HG03565 (cell line): ENCODE measurements around the gene SCN4A.

Experiments used
- ATAC-seq: cut with Tn5 transposase; IDR thresholded peaks from one replicate; pipeline ENCODE4 v1.9.1; 2021; ENCODE audit warnings: mild to moderate bottlenecking, moderate library complexity; ENCODE audit not compliant: unreplicated experiment

SCN4A gene

GRCh38 chr17:64002658-64003525 lies 30.2 kb upstream of the SCN4A start:
- ATAC-seq, result no peak

GRCh38 chr17:64001763-64002529 lies 29.2 kb upstream of the SCN4A start:
- no peak for ATAC-seq

GRCh38 chr17:64001091-64001579 lies 28.4 kb upstream of the SCN4A start:
- ATAC-seq, result no peak

DNA sequence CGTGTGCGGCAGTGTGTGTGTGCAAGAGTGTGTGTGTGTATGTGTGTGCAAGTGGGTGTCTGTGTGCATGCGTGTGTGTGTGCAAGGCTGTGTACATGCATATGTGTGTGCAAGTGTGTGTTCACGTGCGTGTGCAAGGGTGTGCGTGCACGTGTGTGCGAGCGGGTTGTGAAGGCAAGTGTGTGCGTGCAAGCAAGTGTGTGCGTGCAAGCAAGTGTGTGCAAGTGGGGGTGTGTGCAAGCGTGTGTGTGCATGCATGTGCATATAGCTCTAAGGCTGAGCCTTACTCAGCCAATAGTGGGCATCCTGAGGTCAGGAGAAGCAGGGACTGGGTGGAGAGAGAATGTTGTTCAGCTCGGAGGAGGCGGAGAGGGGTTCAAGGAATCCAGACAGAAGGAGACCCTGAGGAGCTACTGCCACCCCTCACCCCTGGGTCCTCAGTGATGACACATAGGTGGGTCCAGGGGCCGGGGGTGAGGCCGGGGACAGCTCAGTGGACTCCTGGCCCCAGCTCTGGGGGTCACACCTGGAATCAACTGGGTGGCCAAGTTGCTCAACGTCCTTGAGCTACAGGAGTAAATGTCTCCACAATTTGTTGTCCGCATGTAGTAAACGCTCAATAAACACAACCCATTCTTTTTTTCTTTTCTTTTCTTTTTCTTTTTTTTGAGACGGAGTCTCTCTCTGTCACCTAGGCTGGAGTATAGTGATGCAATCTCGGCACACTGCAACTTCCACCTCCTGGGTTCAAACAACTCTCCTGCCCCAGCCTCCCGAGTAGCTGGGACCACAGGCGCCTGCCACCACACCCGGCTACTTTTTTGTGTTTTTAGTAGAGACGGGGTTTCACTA lies 27.2 kb upstream of the SCN4A start:
- no peak for ATAC-seq

GRCh38 chr17:63998721-63999679 lies 26.3 kb upstream of the SCN4A start:
- ATAC-seq, result no peak

- no peak for ATAC-seq
Measured at GRCh38 chr17:63998050-63998720, 25.5 kb upstream of the SCN4A start, which contains the start of gene PRR29. PRR29 (plus strand) TSS chr17:63998351; CDS start chr17:63998365, 14 bp downstream.

DNA sequence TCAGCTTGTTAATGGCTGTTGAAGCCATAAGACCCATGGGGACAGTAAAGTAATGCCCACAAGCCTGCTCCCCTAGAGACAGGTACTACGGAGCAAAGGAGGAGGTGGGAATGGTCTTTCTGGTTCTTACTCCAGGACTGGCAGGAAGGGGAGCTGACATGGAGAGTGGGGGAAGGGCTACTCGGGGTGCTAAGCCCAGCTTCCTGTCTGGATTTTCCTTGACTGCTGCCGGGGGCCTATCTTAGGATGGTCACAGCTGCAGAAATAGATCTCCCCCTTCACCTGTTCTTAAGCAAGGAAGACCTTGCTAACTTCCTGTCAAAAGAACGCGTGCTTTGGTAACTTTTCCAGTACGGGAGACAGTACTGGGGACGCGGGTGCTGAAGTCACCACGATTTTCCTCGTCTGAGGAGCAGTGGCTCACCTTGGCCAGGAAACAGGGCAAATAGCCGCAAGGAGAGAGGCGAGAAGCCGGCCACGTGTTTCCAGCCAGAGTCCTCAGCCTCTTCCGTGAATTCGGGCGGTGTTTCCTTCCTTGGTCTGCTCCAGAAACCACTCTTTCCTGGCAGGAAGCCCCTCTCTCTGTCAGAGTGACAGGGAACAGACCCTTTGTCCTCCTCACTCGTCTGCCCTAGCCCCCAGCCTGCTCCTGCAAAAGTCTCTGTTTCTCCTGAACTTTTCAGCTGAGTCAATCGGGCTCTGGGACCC lies 24.8 kb upstream of the SCN4A start:
- no peak for ATAC-seq

- ATAC-seq, result no peak
Measured at GRCh38 chr17:63996430-63997182, 23.9 kb upstream of the SCN4A start.

DNA sequence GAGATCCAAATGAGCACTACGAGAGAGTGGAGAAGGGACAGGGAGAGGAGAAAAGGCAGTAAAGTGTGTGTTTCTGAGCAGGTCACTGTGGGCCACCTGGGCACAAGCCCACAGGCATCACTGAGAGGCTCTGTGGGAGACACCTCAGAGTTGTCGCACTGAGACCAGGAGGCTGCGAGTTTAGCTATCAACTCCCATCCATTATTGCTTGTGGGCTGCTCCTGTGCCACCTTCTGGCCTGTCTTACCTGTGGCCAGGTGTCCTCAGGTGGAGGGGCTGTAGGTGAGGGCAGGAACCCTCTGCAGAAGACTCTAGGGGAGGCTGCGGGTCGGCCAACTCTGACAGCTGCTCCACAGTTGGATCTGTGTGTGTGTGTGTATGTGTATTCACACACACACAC lies 22.9 kb upstream of the SCN4A start:
- no peak for ATAC-seq

DNA sequence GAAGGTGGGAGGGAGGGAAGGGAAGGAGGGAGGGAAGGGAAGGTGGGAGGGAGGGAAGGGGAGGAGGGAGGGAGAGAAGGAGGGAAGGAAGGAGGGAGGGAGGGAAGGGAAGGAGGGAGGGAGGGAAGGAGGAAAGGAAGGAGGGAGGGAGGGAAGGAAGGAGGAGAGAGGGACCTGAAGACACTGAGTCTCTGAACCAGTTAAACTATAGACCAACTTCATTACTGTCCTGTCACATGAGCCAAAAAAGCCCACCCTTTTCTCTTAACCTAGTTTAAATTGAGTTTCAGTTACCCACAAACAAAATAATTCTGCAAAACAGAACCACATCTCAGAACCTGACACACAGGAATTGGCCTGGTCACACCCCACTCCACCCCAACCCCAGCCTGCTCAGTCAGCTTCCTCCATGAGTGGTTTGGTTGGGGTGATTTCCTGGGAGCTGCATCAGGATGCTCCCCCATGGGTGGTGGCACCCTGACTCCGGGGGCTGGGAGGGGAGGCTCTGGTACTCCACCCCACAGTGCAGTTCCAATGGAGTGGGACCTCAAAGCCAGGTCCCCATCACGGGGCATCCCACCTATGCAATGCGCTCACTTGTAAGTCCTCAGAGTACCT lies 20.8 kb upstream of the SCN4A start:
- no peak for ATAC-seq

DNA sequence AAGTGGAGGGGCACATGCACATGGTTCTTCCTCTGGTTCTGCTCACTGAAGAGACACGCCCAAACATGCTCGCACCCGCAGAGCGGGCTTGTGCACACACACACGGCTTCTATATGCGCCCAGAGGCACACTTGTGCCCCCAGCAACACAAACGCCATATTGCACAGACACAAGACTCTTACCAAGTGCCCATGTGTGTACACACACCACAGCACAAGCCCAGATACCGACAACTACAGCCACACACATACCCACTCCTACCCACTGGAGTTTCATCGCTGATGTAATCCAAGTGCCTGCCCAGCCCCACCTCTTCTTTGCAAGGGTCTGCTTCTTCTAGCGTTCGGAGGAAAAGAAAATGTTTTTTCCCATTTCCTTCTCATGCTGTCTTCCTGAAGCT lies 18.9 kb upstream of the SCN4A start:
- ATAC-seq, result no peak

DNA sequence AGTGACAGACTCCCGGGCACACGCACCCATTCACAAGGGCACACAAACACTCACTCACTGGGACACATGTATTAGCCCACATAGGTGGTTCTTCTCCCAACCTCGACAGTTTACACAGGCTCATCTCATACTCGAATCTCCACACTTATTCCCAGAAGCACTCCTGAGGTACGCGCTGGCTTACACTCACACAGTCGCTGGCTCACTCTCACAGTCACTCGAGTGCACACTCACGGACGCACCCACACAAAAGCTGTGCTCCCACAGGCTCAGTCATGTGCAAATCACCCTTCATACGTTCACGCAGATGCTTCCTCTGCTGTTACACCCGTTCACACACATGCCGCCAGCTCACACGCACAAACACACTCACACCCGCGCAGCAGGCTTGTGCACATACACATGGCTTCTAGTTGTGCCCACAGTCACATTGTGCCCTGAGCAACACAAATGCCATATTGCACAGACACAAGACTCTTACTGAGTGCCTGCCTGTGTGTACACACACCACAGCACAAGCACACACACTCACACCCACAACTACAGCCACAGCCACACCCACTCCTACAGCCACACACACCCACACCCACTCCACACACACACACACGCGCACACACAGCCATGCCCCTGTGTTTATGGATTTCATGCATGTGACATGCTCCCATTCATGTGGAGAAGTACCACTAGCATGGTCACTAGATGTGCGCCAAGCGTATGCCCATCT lies 17.1 kb upstream of the SCN4A start:
- ATAC-seq, result no peak

GRCh38 chr17:63988741-63989621 lies 16.3 kb upstream of the SCN4A start:
- no peak for ATAC-seq

- no peak for ATAC-seq
Measured at GRCh38 chr17:63988127-63988478, 15.4 kb upstream of the SCN4A start.

GRCh38 chr17:63987221-63988126 lies 14.8 kb upstream of the SCN4A start:
- ATAC-seq, result no peak
